ENCODE data around the gene ANKS1A. TPM values are rescaled to one million over a fixed set of nuclear protein-coding genes. Genes with fewer than 3 reads are reported as not detected.

The ANKS1A gene
- total and polyA plus RNA-seq, 12 donors, result 7.1 to 36.3 (median 29.9) TPM

- ATAC-seq (no peak), DNase-seq (no peak)
- H3K36me3 ChIP-seq, result peaks cover 0 to 90% (median 28%) of the 10 kb centered on the region in 9 donors
- no peaks in the 10 kb centered on the region for H3K27me3 ChIP-seq
- TF ChIP-seq, protein P1, sequence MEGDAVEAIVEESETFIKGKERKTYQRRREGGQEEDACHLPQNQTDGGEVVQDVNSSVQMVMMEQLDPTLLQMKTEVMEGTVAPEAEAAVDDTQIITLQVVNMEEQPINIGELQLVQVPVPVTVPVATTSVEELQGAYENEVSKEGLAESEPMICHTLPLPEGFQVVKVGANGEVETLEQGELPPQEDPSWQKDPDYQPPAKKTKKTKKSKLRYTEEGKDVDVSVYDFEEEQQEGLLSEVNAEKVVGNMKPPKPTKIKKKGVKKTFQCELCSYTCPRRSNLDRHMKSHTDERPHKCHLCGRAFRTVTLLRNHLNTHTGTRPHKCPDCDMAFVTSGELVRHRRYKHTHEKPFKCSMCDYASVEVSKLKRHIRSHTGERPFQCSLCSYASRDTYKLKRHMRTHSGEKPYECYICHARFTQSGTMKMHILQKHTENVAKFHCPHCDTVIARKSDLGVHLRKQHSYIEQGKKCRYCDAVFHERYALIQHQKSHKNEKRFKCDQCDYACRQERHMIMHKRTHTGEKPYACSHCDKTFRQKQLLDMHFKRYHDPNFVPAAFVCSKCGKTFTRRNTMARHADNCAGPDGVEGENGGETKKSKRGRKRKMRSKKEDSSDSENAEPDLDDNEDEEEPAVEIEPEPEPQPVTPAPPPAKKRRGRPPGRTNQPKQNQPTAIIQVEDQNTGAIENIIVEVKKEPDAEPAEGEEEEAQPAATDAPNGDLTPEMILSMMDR (IDR thresholded peaks at IDR 0.05), result no peak
- intact Hi-C loops (cut with DNase I), result loop anchor here in 1 of 10 donors (10.0 kb wide), 1 partner anchor 85 kb away; no protein-coding TSS in a partner anchor
- no peaks in the 10 kb centered on the region for H3K9me3 ChIP-seq
- peaks cover 0 to 37% (median 8%) of the 10 kb centered on the region in 9 donors for H3K4me1 ChIP-seq
- no peak overlapping the region for H3K27ac ChIP-seq
- WGBS, 2 donors, result 92 to 93% methylated on average over 2 of the region's 2 CpGs
- no peak overlapping the region for H3K4me3 ChIP-seq
Measured at GRCh38 chr6:35070111-35070510, 181.1 kb downstream of the ANKS1A start.

- Histone ChIP-seq H3K4me3 (no peak overlapping the region), H3K4me1 (peaks cover 0 to 30% (median 7%) of the 10 kb centered on the region in 9 donors), H3K27me3 (no peaks in the 10 kb centered on the region), H3K36me3 (peaks cover 0 to 90% (median 24%) of the 10 kb centered on the region in 9 donors), H3K27ac (no peak overlapping the region), H3K9me3 (no peaks in the 10 kb centered on the region)
- DNase-seq (no peak), ATAC-seq (no peak)
- intact Hi-C loops (cut with DNase I), result loop anchor here in 1 of 10 donors (10.0 kb wide), 1 partner anchor 87 kb away; no protein-coding TSS in a partner anchor
- 82 to 83% methylated on average over 12 of the region's 12 CpGs for WGBS, 2 donors
- TF ChIP-seq, protein P1 (IDR thresholded peaks at IDR 0.05), result no peak
Measured at GRCh38 chr6:35071347-35071994, 182.4 kb downstream of the ANKS1A start.

DNA sequence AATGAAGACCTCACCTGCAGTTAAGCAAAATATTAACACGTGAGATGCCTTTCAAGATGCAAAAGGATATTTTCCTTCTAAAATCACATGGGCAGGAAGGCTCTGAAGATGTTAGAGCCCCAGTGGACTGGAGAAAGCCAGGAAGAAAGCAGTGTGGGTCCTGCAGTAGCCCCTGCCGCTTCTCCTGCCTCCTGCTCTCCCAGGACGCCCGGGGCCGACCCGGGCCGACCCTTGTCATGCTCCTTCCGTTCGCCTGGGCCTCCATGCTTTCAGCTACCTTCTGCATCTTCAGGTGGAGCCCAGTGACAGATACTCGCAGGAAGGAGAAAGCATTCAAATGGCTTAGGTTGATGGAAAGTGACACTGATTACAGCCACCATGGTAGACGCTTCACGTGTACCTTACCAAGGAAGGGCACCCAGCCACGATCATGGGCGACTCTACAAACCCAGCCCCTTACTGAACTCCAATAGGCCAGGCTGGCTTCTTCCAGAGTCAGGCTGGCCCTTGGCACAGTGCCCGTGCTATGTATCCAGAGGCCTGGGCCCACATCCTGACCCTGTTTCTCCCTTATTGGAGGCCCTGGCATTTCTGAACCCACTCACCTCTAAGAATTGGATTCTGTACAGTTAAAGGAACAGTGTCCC, 183.1 kb downstream of the ANKS1A start:
- Histone ChIP-seq H3K4me1 (peaks cover 0 to 30% (median 7%) of the 10 kb centered on the region in 9 donors), H3K4me3 (no peak overlapping the region), H3K9me3 (no peaks in the 10 kb centered on the region), H3K27me3 (no peaks in the 10 kb centered on the region), H3K36me3 (peaks cover 0 to 90% (median 19%) of the 10 kb centered on the region in 9 donors), H3K27ac (no peak overlapping the region)
- TF ChIP-seq, protein P1 (IDR thresholded peaks at IDR 0.05), result no peak
- WGBS, 2 donors, result 74 to 79% methylated on average over 15 of the region's 15 CpGs
- no peak for DNase-seq
- ATAC-seq, result no peak
- intact Hi-C loops (cut with DNase I), result loop anchor here in 1 of 10 donors (10.0 kb wide), 1 partner anchor 87 kb away; no protein-coding TSS in a partner anchor

- ATAC-seq (peak in 1 of 8 donors; percentile 4), DNase-seq (no peak)
- TF ChIP-seq, protein P1 (IDR thresholded peaks at IDR 0.05), result no peak
- peaks cover 0 to 30% (median 7%) of the 10 kb centered on the region in 9 donors for H3K4me1 ChIP-seq
- H3K27ac ChIP-seq, result no peak overlapping the region
- intact Hi-C loops (cut with DNase I), result loop anchor here in 1 of 10 donors (10.0 kb wide), 1 partner anchor 88 kb away; no protein-coding TSS in a partner anchor
- no peaks in the 10 kb centered on the region for H3K9me3 ChIP-seq
- H3K4me3 ChIP-seq, result no peak overlapping the region
- WGBS, 2 donors, result 87 to 88% methylated on average over 9 of the region's 9 CpGs
- H3K36me3 ChIP-seq, result peaks cover 0 to 90% (median 20%) of the 10 kb centered on the region in 9 donors
- no peaks in the 10 kb centered on the region for H3K27me3 ChIP-seq
Measured at GRCh38 chr6:35072698-35073055, 183.6 kb downstream of the ANKS1A start.
